HuH-7 (cell line): ENCODE results near the gene ANO10.
"Not testable (repeated sequence)": the region's sequence is repeated elsewhere in the genome, so short reads cannot be mapped to it uniquely, and the experiment has no call there.

ENCODE experiments used
- DNase-seq: peaks from one replicate; pipeline ENCODE4 v3.0.0; 2011; ENCODE audit warnings: low spot score

Gene ANO10

DNA sequence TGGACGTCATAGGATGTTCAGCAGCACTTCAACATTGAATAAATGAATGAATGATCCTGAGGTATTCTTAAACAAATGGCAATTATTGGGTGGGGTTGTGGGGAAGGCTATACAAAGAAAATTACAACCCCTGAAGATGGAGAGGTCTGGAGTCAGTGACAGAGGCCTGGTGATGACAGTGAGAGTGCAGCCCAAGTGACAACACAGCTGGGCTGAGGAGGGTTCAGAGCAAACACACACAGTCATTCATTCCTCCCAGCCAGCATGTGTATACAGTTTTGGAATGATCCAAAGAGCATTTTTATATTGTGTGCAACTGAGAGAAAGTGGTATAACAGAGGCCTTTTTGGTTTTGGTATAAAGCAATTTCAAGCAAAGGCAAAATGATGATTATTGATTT lies 148.1 kb downstream of the ANO10 start:
- DNase-seq, result no peak

DNA sequence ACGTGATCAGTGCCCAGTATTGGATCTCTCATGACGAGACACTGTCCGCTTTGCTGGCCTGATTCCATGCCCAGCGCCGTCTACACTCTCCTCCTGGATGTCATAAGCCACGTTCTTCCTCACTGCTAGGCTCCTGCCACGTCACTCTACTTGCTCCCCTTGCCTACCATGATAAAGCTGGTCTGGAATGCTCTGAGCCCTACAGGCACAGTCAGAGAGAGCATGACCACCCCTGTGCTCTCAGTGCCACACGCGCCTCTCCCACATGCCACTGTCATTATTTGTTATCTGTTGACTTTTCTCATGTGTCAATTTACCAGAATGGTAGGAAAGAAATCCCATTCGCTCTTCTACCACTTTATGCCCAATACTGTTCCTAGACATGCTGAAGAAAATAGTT lies 148.6 kb downstream of the ANO10 start:
- DNase-seq, result no peak

DNA sequence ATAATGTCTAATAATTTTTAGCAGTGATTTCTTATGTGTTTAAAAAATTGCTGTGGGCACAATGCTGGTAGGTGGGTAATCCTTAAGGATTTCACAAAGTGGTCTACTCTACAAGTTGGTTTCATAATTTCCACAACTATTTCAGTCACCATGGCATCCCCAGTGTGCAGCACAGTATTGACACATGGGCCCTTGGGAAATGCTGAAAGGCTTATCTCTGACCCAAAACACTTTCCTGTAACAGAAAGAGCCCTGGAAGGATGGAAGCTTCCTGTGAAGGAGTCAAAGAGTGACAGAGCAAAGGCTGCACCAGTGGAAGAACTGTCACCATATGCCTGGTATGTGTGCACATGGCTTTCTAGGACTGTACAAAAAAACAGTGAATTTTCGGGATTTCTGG lies 153.7 kb downstream of the ANO10 start:
- peak; percentile 15 for DNase-seq

DNA sequence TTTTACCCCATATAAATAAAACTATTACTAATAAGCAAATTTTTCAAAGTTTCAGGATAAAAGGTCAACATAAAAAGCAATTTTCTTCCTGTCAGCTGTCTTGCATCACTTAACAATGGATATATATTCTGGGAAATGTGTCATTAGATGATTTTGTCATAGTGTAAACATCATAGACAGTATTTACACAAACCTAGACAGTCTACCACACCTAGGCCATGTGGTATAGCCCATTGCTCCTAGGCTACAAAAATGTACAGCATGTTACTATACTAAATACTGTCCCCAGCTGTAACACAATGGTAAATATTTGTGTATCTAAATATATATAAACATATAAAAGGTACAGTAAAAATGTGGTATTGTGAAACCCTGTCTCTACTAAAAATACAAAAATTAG lies 156.7 kb downstream of the ANO10 start:
- DNase-seq, result no peak

DNA sequence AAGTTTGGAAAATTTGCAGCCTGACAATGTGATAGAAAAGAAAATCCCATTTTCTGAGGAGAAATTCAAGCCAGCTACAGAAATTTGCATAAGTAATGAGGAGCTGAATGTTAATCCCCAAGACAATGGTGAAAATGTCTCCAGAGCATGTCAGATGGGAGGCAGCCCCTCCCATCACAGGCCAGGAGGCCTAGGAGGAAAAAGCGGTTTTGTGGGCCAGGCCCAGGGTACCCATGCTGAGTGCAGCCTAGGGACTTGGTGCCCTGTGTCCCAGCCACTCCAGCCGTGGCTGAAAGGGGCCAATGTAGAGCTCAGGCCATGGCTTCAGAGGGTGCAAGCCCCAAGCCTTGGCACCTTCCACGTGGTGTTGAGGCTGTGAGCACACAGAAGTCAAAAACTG lies 159.2 kb downstream of the ANO10 start:
- DNase-seq, result not testable (repeated sequence)

DNA sequence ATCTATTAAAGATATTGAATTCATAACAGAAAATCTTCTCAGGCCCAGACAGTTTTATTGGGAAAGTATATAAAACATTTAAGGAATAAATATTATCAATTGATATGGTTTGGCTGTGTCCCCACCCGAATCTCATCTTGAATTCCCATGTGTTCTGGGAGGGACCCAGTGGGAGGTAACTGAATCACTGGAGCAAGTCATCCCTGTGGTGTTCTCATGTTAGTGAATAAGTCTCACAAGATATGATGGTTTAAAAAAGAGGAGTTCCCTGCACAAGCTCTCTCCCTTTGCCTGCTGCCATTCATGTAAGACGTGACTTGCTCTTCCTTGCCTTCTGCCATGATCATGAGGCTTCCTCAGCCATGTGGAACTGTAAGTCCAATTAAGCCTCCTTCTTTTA lies 160.5 kb downstream of the ANO10 start:
- DNase-seq, result no peak

DNA sequence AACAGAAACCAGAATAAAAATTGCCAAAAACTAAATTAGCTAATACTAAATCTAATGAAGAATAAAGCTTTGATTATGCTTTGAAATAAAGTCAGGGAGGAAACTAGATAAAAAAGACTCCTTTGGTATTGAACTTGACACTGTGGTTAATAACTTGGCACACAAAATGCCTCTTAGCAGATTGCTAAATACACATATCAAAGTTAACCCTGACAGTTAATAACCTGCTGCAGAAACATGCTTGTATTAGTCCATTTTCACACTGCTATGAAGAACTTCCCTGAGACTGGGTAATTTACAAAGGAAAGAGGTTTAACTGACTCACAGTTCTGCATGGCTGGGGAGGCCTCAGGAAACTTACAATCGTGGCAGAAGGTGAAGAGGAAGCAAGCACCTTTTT lies 164.8 kb downstream of the ANO10 start:
- DNase-seq, result not testable (repeated sequence)

DNA sequence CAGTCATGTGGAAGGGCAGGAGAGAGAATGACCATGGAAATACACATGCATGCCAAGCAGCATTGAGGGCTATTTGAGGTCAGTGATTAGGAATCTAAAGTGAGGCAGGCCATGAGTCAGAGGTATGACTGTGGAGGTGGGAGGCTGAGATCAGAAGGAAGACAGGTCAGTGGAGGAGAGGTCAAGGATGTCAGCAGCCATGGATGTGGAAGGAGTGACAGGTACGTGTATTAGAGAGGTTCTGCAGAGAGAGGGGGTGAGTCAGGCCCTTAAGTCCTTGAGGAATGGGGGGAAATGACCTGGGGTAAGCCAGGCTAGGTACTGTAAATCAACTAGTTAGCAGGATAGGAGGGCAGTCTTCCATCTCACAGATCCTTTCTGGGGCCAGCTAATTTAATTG lies 166.6 kb downstream of the ANO10 start:
- no peak for DNase-seq

DNA sequence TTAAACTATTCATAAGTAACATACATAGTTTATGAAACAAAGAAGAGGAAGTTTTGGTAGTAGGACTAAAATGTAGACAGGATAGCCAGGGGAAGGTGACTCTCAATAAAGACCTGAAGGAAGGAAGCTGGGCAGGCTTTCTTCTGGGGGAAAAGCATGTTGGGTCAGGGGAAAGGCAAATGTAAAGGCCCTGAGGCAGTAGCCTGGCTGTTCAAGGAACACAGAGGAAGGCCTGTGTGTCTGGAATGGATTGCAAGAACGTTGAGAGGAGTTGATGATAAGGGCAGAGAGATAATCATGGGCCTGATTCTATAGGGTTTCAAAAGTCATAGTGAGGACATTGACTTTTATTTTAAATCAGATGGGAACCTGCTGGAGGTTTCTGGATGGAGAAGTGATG lies 167.8 kb downstream of the ANO10 start:
- no peak for DNase-seq

DNA sequence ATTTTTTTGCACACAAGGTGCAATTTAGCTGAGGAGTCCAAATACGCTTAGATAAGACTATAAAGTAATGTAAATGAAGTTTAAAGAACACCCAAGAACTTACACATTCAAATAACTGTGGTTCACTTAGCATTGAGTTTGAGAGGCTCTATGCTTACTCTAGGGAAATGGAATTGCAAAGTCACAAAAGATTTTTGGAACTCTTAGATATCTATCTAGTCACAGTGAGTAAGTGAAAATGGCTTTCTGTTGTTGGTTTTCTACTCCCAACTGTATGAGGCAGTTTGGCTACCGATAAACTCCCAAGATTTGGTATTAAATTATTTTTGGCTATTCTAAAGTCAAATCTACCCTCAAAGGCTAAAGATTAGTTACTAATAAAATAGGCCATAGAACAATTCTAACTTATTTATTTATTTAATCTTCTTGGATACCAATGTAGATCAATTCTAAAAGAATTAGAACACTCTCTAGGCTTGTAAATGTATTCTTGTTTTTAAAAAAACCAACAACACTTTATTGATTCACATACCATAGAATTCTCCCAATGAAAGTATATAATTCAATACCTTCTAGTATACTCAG lies 170.0 kb downstream of the ANO10 start:
- no peak for DNase-seq

DNA sequence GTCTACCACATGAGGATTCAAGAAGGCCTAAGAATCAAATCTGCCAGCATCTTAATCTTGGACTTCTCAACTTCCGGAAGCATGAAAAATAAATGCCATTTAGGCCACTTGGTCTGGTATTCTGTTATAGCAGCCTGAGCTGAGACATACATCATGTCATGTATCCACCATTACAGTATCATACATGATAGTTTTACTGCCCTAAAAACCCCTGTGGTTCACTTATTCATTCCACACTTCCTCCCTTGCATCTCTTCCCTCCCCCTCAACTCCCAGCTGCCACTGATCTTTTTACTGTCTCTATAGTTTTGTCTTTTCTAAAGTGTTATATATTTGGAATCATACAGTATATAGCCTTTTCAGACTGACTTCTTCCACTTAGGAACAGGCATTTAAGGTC lies 173.7 kb downstream of the ANO10 start:
- no peak for DNase-seq

DNA sequence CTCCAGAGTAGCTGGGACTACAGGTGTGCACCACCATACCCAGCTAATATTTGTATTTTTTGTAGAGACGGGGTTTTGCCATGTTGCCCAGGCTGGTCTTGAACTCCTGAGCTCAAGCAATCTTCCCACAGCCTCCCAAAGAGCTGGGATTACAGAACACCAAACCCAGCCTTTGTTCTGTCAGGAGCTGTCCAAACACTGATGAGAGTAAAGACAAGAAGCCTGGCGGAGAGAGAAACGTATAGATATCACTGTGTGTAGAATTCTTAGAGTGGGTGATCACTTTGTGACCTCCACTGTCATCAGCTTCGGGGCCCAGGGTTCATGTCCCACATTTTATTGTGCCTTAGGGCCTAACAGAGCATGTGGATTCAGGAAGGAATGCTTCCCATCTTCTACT lies 176.0 kb downstream of the ANO10 start:
- DNase-seq, result no peak

DNA sequence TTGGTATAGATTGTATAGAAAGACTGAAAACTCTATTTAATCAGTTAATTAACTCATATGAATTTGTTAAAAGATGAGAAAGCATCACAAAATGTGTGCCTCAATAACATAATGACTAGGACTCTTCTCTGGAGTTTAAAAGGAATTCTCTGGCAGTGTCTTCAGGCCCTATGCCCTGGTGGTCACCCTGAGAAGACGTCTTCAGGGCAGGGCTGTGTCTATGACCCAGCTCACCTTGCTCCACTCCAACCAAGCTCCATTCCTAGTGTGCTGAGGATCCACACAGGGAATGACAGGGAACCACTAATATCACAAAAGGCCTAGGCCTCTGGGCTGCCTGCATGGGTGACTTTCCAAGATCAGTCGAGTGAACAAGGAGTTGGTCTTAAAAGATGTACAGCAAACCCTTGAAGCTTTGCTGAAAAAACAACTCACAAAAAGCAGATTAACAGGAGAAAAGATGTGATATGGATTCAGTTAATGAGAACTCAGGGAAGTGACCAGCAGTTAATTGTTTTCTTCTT lies 178.9 kb downstream of the ANO10 start:
- no peak for DNase-seq

DNA sequence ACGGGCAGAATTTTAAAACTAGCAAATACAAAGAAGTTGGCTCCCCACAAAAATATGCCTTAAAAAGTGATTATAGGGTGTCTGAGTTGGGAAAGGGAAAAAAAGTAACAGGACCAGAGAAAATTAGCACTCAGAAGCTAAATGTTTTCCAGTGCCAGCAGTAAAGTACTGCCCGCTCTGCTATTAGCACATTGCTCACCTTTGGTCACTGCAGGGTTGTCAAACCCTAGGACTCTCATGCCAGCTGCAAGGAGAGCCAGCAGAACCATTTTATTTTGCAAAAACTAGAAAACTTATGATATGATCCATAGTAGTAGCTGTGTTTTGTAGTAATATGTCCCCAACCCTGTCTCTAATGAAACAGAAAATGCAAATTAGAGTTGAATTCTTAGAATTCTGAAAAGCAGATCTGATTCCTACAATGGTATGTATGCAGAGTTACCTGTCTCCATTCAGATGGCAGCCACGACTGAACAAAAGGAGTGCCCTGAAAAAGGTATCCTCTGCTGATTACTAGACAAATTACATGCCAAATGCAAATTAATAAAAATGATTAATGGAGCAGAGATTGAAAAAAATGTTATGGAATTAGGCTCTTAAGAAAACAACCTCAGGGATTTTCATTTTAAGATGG lies 185.2 kb downstream of the ANO10 start:
- DNase-seq, result no peak

DNA sequence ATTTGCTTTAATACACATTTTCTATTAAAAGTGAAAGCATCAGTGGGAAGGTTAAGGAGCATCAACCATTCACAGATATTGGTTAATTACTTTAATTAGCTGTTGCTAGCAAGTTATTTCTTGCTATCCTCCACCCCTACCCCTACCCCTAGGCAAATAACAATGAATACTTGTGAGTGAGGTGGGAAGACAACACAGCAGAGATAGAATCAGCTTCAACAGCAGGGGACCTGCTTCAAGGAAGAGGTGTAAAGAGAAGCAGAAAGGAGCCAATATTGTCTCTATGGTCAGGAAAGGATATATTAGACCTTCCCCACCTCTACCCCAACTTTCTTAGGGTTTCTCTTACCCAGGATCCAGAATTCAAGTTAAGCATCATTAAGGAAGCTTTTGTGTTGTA lies 186.1 kb downstream of the ANO10 start:
- no peak for DNase-seq

DNA sequence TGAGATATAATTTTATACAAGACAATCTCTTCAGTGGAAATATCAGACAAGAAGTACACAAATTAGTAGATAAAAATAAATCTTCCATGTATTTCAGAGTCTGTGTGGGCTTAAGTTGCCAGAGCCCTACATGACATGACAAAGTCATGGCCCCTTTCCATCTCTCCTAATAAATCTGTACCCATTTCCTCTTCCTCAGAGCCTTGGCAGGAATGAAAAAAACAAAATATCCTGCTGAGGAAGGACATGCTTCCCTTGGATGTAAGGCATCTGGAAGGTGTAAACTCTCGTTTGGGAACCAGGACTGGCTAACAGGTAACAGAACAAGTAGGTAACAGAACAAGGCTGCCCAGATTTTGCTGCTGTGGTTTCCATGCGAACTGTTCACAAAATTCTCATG lies 187.4 kb downstream of the ANO10 start:
- no peak for DNase-seq

DNA sequence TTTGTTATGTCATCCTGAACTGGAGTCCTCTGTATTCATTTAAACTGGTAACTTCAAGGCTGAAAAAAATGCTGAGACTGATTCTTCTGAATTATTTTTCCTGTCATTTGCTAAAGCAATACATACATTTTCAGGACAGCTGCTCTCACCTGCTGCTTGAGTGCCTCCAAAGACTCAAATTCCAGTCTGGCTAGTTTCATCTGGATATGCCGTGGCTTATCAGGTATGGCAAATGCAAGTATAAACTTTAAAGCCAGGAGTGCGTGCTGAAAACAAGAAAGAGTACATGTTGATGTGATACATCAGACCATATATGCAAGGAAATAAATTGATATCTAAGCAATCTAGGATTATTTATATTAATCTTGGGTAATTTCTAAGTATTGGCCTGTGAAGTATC lies 189.3 kb downstream of the ANO10 start:
- DNase-seq, result no peak

DNA sequence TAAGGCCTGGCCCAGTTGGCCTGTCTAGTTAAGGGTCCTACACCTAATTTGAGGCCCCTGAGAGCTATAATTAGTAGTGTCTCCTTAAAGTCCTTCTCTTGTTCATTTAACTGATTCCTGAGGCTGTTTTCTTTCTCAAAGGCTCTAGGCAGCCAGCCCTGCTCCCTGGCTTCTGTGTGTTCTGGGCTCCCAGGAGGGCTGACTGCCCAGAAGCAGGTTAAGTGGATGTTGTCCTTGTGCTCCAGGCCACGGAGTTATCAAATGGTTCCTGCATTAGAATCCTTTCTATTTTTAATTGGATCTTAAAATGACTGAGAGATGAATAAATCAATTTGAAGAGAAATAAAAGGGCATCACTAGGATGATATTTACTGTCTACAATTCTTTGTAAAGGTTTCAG lies 195.4 kb downstream of the ANO10 start:
- no peak for DNase-seq

DNA sequence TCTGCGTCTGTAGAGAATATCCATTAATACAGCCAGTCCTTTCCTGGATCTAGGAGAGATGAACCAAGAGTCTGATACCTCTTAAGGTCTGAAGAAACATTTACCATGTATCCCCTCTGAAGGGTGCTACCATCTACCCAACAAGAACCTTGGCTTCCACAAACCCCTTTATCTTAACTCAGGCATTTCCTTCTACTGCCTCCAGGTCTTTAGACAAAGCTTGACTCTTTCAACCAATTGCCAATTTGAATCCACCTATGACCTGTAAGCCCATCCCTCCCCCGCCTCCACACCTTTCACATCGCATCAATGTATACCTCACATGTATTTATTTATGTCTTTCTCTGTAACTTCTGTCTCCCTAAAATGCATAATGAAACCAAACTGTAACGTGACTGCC lies 196.0 kb downstream of the ANO10 start:
- no peak for DNase-seq

DNA sequence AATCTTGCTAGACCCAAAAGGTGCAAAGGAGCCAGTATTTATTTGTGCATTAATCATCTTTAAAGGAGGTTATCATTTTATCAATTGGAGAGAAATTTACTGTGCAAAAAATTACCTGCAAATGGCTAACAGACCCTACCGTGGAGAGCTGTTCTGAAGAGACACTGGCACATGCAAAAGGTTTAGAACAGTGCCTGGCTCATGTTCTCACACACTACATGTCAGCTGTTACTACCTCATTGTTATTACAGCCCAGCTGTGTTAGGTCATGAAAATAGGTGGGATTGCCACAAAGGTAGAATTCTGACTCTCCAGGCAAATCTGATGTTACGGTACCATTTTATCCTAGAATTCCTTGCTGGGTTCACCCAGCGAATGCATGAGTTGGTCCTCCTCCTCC lies 198.2 kb downstream of the ANO10 start:
- DNase-seq, result no peak

DNA sequence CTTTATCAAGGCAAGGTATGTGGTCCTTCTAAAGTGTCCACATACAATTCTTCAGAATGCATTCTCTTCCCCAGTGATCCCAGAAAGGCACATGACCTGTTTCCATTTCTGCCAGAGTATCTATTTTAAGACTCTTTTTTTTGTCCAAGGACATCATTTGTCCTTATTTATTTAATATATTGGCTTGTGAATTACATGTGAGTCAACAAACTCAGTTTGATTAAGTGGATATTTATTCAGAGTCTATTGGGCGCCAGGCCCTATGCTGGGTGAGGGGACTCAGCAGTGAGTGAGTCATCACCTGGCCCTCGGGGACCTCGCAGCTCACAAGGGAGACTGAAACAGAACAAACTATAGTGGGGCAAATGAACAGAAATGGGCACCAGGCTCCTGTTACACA lies 198.7 kb downstream of the ANO10 start:
- DNase-seq, result no peak

DNA sequence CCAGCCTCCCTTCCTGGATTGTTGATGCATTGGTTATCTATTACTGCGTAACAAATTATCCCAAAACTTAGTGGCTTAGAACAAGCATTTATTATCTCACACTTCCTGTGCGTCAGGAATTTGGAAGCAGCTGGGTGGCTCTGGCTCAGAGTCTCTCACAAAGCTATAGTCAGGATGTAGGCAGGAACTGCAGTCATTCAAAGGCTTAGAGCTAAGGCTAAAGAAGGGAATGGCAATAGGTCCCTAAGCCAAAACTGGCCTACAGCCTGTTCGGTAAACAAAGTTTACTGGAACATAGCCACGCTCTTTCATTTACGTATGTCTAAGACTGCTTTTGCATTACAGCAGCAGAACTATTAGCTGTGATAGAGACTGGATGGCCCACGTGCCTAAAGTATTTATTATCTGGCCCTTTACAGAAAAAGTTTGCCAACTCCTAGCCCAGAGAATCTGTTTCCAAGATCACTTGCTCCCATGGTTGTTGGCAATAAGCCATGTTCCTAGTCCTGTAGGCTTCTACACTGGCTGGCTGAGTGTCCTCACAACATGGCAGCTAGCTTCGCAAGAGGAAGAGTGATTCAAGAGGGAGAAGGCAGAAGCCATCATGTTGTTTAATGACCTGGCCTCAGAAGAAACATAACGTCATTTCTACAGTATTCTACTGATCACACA lies 203.1 kb downstream of the ANO10 start:
- no peak for DNase-seq

DNA sequence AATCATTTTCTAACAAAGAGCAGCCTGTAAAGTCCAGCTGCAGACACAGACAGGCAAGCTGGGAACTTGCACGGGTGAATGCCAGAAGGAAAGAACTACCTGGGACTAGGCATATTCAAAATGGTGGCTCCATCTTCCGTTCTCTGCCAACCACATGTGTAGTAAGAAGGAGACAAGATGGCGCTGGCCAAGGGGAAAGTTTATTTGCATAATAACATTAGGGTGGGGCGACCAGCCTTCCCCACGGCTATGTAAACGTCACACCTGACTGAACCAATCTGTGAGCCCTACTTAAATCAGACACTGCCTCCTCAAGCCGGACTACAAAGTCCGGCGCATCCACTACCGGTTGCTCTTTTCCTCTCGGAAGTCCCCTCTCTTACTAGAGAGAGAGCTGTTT lies 204.7 kb downstream of the ANO10 start:
- no peak for DNase-seq

DNA sequence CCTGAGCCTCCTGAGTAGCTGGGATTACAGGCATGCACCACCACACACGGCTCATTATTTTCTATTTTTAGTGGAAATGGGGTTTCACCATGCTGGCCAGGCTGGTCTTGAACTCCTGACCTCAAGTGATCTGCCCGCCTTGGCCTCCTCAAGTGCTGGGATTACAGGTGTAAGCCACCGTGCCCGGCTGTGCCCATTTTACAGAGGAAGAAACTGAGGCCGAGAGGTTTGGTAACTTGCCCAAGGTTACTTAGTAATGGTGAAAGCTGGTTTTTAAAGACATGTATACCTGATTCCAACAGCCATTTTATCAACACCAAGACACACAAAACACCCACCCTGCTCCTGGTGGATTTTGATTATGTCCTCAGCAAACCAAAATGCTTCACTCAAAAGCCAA lies 206.7 kb downstream of the ANO10 start:
- no peak for DNase-seq
